Fibroblast of lung (primary cell): ENCODE results near the gene ANKZF1.

Experiments used
- CTCF ChIP-seq, 2 donors: IDR thresholded peaks in 1 of 2; conservative IDR thresholded peaks in 1 of 2; 1 replicate in 1 of 2; 2 replicates in 1 of 2; pipeline ENCODE4 v1.5.1; 2011 to 2012; ENCODE audit warnings: low read length in 2 of 2, control low read depth in 1 of 2, inconsistent platforms in 1 of 2, low read depth in 1 of 2, mild to moderate bottlenecking in 1 of 2
- EZH2 ChIP-seq: IDR thresholded peaks from 2 replicates; pipeline ENCODE4 v1.5.1; 2012; ENCODE audit warnings: low read length, control low read depth, mild to moderate bottlenecking; ENCODE audit errors: missing control alignments

- TF ChIP-seq CTCF (conservative IDR thresholded peaks at IDR 0.05 in 1 of 2, IDR thresholded peaks at IDR 0.05 in 1 of 2; ENCODE audit: low read depth in 1 of 2, low read length in 2 of 2) (no peak), EZH2 (no peak)
Measured at GRCh38 chr2:219279151-219279915, 49.7 kb downstream of the ANKZF1 start, which contains the start of gene DNAJB2.
